Measurements from ENCODE around the gene COX7A2.

Gene COX7A2

GRCh38 chr6:75188221-75188925, 55.2 kb downstream of the COX7A2 start:
- Histone ChIP-seq H2AFZ (ENCODE audit: low read length) (no peak overlapping the region), H3K9me2 (ENCODE audit: low read depth, low read length) (no peaks in the 10 kb centered on the region), H3K4me2 (ENCODE audit: low read length) (no peak overlapping the region), H3K4me1 (ENCODE audit: insufficient read depth, low read length, severe bottlenecking) (no peaks in the 10 kb centered on the region), H3K36me3 (ENCODE audit: insufficient read depth, low read length) (no peaks in the 10 kb centered on the region), H3K27me3 (ENCODE audit: insufficient read depth, low read length) (no peaks in the 10 kb centered on the region), H4K20me1 (ENCODE audit: insufficient read depth, low read length) (no peaks in the 10 kb centered on the region), H3K4me3 (ENCODE audit: low read depth, low read length, poor library complexity, severe bottlenecking) (no peak overlapping the region), H3K9me3 (ENCODE audit: low read length) (no peaks in the 10 kb centered on the region), H3K79me2 (ENCODE audit: insufficient read depth, low read length) (no peaks in the 10 kb centered on the region), H3F3A (ENCODE audit: insufficient read depth, low read length) (no peaks in the 10 kb centered on the region), H3K9ac (ENCODE audit: low read length) (no peak overlapping the region), H3K27ac (ENCODE audit: low read depth, low read length, poor library complexity, severe bottlenecking) (no peak overlapping the region)
- TF ChIP-seq EZH2 (IDR thresholded peaks at IDR 0.05; ENCODE audit: borderline replicate concordance, low read length) (no peak), CTCF (IDR thresholded peaks at IDR 0.05; ENCODE audit: low read length) (no peak)
